Astrocyte (in vitro differentiated cells and primary cell): ENCODE results near the gene FOXA1. TPM values are rescaled to one million over a fixed set of nuclear protein-coding genes. Genes with fewer than 3 reads are reported as not detected.
A peak's percentile ranks its signal among the peaks of the same experiment; 100 is the strongest.

Experiments
- DNase-seq: peaks from one replicate; pipeline ENCODE4 v3.0.0-alpha.2; 2010; ENCODE audit warnings: low read depth
- FAIRE-seq: peaks from 2 replicates; lab custom pipeline; 2011; peaks lifted over from hg19 to GRCh38; lab: Jason Lieb, UNC
- H2AFZ ChIP-seq: 2 replicates; pipeline ENCODE4 v1.6.0; 2012; ENCODE audit warnings: low read depth, low read length, inconsistent platforms
- H3K27ac ChIP-seq: 2 replicates; pipeline ENCODE4 v1.5.1; 2011; ENCODE audit warnings: low read depth, low read length, inconsistent platforms
- H3K27me3 ChIP-seq: 2 replicates; pipeline ENCODE4 v1.6.0; 2011; ENCODE audit warnings: low read length, inconsistent platforms; ENCODE audit not compliant: insufficient read depth
- H3K36me3 ChIP-seq: 2 replicates; pipeline ENCODE4 v1.5.1; 2011; ENCODE audit warnings: low read length, inconsistent platforms; ENCODE audit not compliant: insufficient read depth
- H3K4me1 ChIP-seq: 2 replicates; pipeline ENCODE4 v1.5.1; 2011; ENCODE audit warnings: low read length, inconsistent platforms; ENCODE audit not compliant: insufficient read depth
- H3K4me2 ChIP-seq: 2 replicates; pipeline ENCODE4 v1.6.0; 2012; ENCODE audit warnings: low read length, inconsistent platforms
- H3K4me3 ChIP-seq: 2 replicates; pipeline ENCODE4 v1.5.1; 2011; ENCODE audit warnings: low read depth, mild to moderate bottlenecking, low read length, inconsistent platforms; ENCODE audit not compliant: insufficient read depth
- H3K79me2 ChIP-seq: 2 replicates; pipeline ENCODE4 v1.6.0; 2012; ENCODE audit warnings: mild to moderate bottlenecking, low read length, inconsistent platforms; ENCODE audit not compliant: insufficient read depth
- H3K9ac ChIP-seq: 2 replicates; pipeline ENCODE4 v1.6.0; 2012; ENCODE audit warnings: mild to moderate bottlenecking, low read length, inconsistent platforms
- H3K9me3 ChIP-seq: 2 replicates; pipeline ENCODE4 v1.5.1; 2012; ENCODE audit warnings: low read depth, mild to moderate bottlenecking, low read length, inconsistent platforms; ENCODE audit not compliant: insufficient read depth
- H4K20me1 ChIP-seq: 2 replicates; pipeline ENCODE4 v1.6.0; 2012; ENCODE audit warnings: low read length, inconsistent platforms; ENCODE audit not compliant: insufficient read depth
- H3K27ac Mint-ChIP-seq: one replicate; pipeline ENCODE4 v1.8.0; 2021; ENCODE audit warnings: mild to moderate bottlenecking, mixed read lengths; ENCODE audit not compliant: unreplicated experiment
- H3K27me3 Mint-ChIP-seq: one replicate; pipeline ENCODE4 v1.8.0; 2021; ENCODE audit warnings: low read depth, mixed read lengths; ENCODE audit not compliant: unreplicated experiment
- H3K36me3 Mint-ChIP-seq: one replicate; pipeline ENCODE4 v1.8.0; 2021; ENCODE audit warnings: low read depth, mixed read lengths; ENCODE audit not compliant: unreplicated experiment
- H3K4me1 Mint-ChIP-seq: one replicate; pipeline ENCODE4 v1.8.0; 2021; ENCODE audit warnings: low read depth, mixed read lengths; ENCODE audit not compliant: unreplicated experiment
- H3K4me3 Mint-ChIP-seq: one replicate; pipeline ENCODE4 v1.8.0; 2021; ENCODE audit warnings: mild to moderate bottlenecking, moderate library complexity, mixed read lengths; ENCODE audit not compliant: unreplicated experiment
- H3K9me3 Mint-ChIP-seq: one replicate; pipeline ENCODE4 v1.8.0; 2021; ENCODE audit warnings: mild to moderate bottlenecking, mixed read lengths; ENCODE audit not compliant: unreplicated experiment
- CTCF ChIP-seq: IDR thresholded peaks from 2 replicates; pipeline ENCODE4 v1.5.1; 2011; ENCODE audit warnings: low read depth, mild to moderate bottlenecking, inconsistent platforms, low read length, moderate library complexity; ENCODE audit not compliant: insufficient read depth
- EZH2 ChIP-seq: IDR thresholded peaks from 2 replicates; pipeline ENCODE4 v1.6.1; 2012; ENCODE audit warnings: mild to moderate bottlenecking, low read length, inconsistent platforms; ENCODE audit not compliant: insufficient read depth
- total RNA-seq: library from RNA; stranded (reverse); gene quantifications from 2 replicates; pipeline ENCODE4 v1.2.1, GENCODE V29; 2021

FOXA1 gene
- total RNA-seq, 1 donor from 2014 or later, result 0.11 TPM

GRCh38 chr14:37591311-37591940, 3.6 kb downstream of the FOXA1 start:
- Histone ChIP-seq H3K27ac (no peak overlapping the region), H3K27me3 (peaks cover 86% of the 10 kb centered on the region), H3K4me3 (no peak overlapping the region), H3K36me3 (no peaks in the 10 kb centered on the region), H2AFZ (no peak overlapping the region), H3K9me3 (no peaks in the 10 kb centered on the region), H3K79me2 (no peaks in the 10 kb centered on the region), H4K20me1 (peaks cover 5% of the 10 kb centered on the region), H3K9ac (no peak overlapping the region), H3K4me1 (peaks cover 7% of the 10 kb centered on the region), H3K4me2 (no peak overlapping the region)
- Mint-ChIP-seq H3K4me1 (peaks cover 7% of the 10 kb centered on the region), H3K36me3 (peaks cover 3% of the 10 kb centered on the region), H3K27ac (peak overlapping the region; percentile 26), H3K4me3 (no peak overlapping the region), H3K9me3 (peaks cover 8% of the 10 kb centered on the region), H3K27me3 (peaks cover 76% of the 10 kb centered on the region)
- FAIRE-seq, result no peak
- peak; percentile 49 for TF ChIP-seq EZH2
- no peak for TF ChIP-seq CTCF
- no peak for DNase-seq

- Mint-ChIP-seq H3K36me3 (peaks cover 3% of the 10 kb centered on the region), H3K27me3 (peaks cover 75% of the 10 kb centered on the region), H3K9me3 (peaks cover 8% of the 10 kb centered on the region), H3K27ac (peak overlapping the region; percentile 26), H3K4me3 (no peak overlapping the region), H3K4me1 (peaks cover 4% of the 10 kb centered on the region)
- no peak overlapping the region for H2AFZ ChIP-seq
- H3K4me3 ChIP-seq, result no peak overlapping the region
- H3K9ac ChIP-seq, result no peak overlapping the region
- FAIRE-seq, result no peak
- H3K4me1 ChIP-seq, result peaks cover 2% of the 10 kb centered on the region
- H3K27me3 ChIP-seq, result peaks cover 86% of the 10 kb centered on the region
- no peak overlapping the region for H3K4me2 ChIP-seq
- no peaks in the 10 kb centered on the region for H3K79me2 ChIP-seq
- H3K36me3 ChIP-seq, result no peaks in the 10 kb centered on the region
- H4K20me1 ChIP-seq, result peaks cover 12% of the 10 kb centered on the region
- TF ChIP-seq CTCF, result no peak
- TF ChIP-seq EZH2, result no peak
- no peaks in the 10 kb centered on the region for H3K9me3 ChIP-seq
- no peak overlapping the region for H3K27ac ChIP-seq
- no peak for DNase-seq
These were observed 4.5 kb downstream of the FOXA1 start for GRCh38 chr14:37590428-37591139.
